GM18511 (cell line): ENCODE data around the gene SPOCK2.

Experiments
- ATAC-seq: cut with Tn5 transposase; IDR thresholded peaks from one replicate; pipeline ENCODE4 v1.9.1; 2021; ENCODE audit warnings: mild to moderate bottlenecking, moderate library complexity; ENCODE audit not compliant: unreplicated experiment

SPOCK2 gene

GRCh38 chr10:72074574-72075375 lies 13.6 kb downstream of the SPOCK2 start:
- ATAC-seq, result no peak

DNA sequence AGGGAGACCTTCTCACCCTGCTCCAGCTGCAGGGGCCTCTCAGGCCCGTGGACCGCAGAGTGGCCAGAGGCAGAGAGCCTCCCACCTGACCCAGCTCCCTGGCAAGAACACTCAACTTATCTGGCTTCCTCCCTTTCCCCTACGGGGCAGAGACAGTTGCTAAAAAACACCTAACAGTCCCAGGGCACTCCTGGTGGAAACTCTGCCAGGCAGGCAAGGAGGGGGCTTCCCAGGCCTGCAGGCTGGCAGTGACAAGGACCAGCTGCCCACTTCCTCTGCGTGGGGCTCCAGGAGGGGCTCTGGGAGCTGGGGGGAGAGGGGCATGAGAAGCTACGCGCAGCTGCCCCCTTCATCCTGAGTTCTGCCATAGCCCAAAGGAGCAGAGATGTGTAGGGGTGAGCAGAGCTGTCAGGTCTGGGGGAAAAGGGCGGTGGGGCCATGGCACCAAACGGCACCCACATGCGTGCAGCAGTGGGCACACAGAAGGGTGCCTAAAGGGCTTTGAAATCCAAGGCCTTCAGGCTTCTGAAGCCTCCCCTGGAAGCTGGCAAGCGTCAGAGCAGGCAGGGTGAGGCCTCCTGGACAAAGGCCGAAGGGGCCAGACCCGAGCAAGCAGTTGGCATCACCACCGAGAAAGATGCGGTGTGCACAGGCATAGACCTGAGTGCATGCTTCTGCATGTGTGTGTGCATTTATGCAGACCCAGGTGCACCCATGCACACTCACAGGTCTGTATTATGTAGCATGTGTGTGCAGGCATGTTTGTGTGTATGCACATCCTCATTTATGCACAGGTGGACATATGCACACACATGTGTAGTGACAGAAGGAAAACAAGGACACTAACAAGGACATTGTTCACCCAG lies 14.4 kb downstream of the SPOCK2 start:
- ATAC-seq, result no peak

GRCh38 chr10:72072639-72073038 lies 15.7 kb downstream of the SPOCK2 start:
- no peak for ATAC-seq

DNA sequence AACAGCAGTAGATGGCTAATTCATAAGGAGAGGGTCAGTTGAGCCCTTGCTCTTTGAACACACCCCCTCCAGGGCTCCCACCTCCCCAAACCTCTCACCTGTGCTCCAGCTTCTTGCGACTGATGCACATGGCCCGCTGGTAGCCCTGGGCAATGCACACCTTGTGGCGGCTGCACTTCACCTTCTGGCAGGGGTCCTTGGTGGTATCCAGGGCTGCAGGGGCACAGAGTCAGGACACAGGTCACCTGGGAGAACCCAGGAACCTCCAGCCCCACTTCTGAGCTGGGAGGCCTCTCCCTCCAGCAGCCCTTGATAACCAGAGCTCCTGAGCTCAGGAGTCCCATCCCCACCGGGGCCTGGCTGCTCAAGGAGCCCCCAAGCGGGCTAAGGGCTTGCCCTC lies 16.3 kb downstream of the SPOCK2 start:
- ATAC-seq, result no peak

GRCh38 chr10:72069751-72070526 lies 18.4 kb downstream of the SPOCK2 start:
- ATAC-seq, result no peak

- no peak for ATAC-seq
These were observed 19.4 kb downstream of the SPOCK2 start for GRCh38 chr10:72068901-72069446.

GRCh38 chr10:72068126-72068765 lies 20.1 kb downstream of the SPOCK2 start:
- ATAC-seq, result no peak

- ATAC-seq, result no peak
These were observed 20.8 kb downstream of the SPOCK2 start for GRCh38 chr10:72067463-72068125.

GRCh38 chr10:72066318-72067284 lies 21.8 kb downstream of the SPOCK2 start:
- ATAC-seq, result no peak

- no peak for ATAC-seq
These were observed 22.8 kb downstream of the SPOCK2 start for GRCh38 chr10:72065439-72066025.

GRCh38 chr10:72063703-72064391 lies 24.5 kb downstream of the SPOCK2 start:
- ATAC-seq, result no peak

DNA sequence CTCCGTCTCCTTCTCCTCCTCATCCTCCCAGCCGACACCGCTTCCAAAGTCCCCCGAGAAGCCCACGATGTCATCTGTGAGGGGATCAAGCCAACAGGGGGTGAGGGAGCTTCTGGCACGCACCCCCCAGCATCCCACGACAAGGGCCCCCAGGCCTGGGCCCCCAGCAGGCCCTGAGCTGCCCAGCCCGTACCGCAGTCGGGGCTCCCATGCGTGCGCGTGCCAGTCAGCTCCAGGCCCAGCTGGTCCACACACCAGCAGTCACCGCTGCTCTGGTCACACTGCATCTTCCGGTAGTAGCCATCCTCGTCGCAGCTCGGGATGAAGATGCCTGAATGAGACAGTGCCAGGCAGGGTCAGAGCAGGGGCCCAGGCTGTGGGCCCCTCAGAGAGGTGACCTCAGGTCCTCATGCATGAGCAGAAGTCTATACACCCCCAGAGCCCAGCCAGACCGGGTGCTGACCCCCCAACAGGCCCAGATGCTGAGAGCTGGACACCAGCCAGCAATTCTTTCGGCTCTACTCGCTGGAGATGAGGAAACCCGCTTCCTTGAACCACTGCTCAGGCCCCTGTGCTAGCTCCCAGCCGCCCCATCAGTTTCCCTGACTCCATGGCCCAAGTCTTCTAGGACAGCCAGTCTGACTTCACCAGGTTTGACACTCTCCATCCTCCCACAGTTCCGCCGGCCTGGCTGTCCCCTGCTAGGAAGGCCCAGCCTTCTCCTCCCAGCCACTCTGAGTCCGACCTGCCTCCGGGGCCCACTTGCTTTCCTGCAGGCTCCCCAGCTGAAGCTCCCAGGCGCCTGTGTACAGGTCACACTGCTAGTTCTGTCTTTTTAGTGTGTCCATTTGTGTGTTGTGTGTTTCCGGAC lies 25.3 kb downstream of the SPOCK2 start:
- ATAC-seq, result no peak

GRCh38 chr10:72062382-72062781 lies 26.0 kb downstream of the SPOCK2 start:
- no peak for ATAC-seq

DNA sequence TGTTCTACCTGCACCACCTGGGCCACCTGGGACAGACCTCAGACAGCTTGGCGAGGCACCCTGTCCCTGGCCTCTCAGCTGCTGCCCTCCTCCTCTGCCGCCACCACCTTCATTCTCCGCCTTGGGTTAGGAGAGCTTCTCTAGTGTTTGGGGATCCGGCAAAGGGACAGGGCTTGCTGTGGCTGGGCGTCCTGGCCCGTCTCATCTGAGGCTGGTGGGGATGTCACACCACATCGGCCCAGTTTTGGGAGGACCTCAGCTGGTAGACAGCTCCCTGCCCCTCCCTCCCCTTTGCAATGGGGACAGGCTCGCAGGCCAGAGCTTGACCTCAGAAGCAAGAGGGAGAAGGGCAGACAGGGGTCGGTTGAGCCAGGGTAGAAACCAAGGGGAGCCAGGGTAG lies 26.4 kb downstream of the SPOCK2 start:
- ATAC-seq, result no peak

DNA sequence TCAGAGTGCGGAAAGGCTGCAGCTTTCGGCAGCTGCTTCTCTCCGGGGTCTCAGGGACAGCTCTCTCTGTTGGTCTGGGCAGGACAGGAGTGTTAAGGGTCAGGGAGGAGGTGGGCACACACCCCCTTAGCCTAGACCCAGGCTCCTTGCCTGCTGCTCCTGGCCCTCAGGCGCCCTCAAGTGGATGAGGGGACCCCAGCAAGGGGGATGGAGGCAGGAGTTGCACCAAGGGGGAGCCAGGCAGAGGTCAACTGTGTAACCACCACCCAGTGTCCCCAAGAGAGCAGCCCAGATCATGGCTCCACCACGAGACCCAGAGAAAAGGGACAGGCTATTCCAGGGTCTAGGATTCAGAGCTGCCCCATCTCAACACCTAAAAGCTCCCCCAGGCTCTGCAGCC lies 26.9 kb downstream of the SPOCK2 start:
- no peak for ATAC-seq

DNA sequence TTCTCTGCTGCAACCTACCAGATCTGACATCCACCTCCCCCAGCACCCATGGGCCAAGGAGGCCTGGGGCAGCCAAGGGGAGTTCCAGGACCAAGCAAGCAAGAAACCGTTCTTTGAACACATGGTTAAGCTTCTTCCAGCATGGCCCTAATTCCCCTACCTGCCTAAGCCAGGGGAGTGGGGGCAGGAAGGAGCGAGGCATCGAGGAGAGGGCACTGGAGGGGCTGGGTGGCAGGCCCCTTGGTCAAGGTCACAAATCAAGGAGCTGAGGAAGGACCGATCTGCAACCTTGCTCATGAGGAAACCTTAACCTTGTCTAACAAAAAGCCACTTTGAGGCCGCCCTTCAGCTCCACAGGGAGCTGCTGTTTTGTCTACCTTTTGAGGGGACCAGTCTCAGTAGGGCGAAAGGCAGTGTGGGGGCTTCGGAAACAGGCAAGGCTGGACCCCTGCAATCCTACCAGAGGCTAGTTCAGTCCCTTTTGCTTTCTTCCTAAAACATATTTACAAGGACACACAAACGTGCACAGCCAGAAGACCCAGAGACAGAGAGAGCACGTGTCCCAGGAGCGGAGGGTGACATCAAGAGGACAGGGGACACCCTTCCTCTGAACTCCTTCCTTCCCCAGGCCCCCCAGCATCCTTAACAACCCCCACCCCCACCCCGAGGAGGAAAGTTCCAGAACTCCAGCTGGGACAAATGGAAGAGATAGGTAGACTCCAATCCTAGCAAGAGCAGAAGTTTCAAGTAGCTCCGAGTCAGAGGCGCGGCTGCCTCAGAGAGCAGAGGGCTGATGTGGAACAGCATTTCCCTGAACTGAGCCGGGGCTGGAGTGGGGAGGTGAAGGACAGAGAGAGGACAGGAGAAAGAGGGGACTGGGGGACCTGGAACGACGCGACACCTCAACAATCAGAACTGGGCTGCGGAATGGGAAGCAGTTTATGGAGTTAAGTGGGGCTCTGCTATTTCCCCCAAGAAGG lies 28.2 kb downstream of the SPOCK2 start:
- no peak for ATAC-seq
